ENCODE data around the gene COL9A3.
A peak's percentile ranks its signal among the peaks of the same experiment; 100 is the strongest.

The COL9A3 gene

GRCh38 chr20:62797671-62798532, 18.9 kb upstream of the COL9A3 start:
- H3K27me3 ChIP-seq (ENCODE audit: insufficient read depth, low read length), result no peaks in the 10 kb centered on the region
- no peak overlapping the region for H2AFZ ChIP-seq (ENCODE audit: low read length, unreplicated experiment)
- peaks cover 4% of the 10 kb centered on the region for H3K79me2 ChIP-seq (ENCODE audit: control insufficient read depth, insufficient read depth, low read length, unreplicated experiment)
- H3K4me3 ChIP-seq (ENCODE audit: low read depth, low read length), result peak overlapping the region; percentile 82
- peaks cover 2% of the 10 kb centered on the region for H3K4me1 ChIP-seq (ENCODE audit: control insufficient read depth, insufficient read depth, low read length, unreplicated experiment)
- 0 out of 2 replicates have a peak, but pooled peaks cover 11% of the 10 kb centered on the region for H3K36me3 ChIP-seq (ENCODE audit: insufficient read depth, low read length)
- H3K27ac ChIP-seq (ENCODE audit: low read depth, low read length), result no peak overlapping the region

GRCh38 chr20:62799036-62799435, 17.8 kb upstream of the COL9A3 start:
- Histone ChIP-seq H3K27ac (ENCODE audit: low read depth, low read length) (no peak overlapping the region), H3K4me3 (ENCODE audit: low read depth, low read length) (no peak overlapping the region), H3K79me2 (ENCODE audit: control insufficient read depth, insufficient read depth, low read length, unreplicated experiment) (peaks cover 4% of the 10 kb centered on the region), H2AFZ (ENCODE audit: low read length, unreplicated experiment) (no peak overlapping the region), H3K36me3 (ENCODE audit: insufficient read depth, low read length) (0 out of 2 replicates have a peak, but pooled peaks cover 11% of the 10 kb centered on the region), H3K4me1 (ENCODE audit: control insufficient read depth, insufficient read depth, low read length, unreplicated experiment) (peaks cover 2% of the 10 kb centered on the region), H3K27me3 (ENCODE audit: insufficient read depth, low read length) (no peaks in the 10 kb centered on the region)

GRCh38 chr20:62799459-62799858, 17.4 kb upstream of the COL9A3 start:
- Histone ChIP-seq H3K27me3 (ENCODE audit: insufficient read depth, low read length) (no peaks in the 10 kb centered on the region), H2AFZ (ENCODE audit: low read length, unreplicated experiment) (no peak overlapping the region), H3K79me2 (ENCODE audit: control insufficient read depth, insufficient read depth, low read length, unreplicated experiment) (peaks cover 4% of the 10 kb centered on the region), H3K4me1 (ENCODE audit: control insufficient read depth, insufficient read depth, low read length, unreplicated experiment) (peaks cover 2% of the 10 kb centered on the region), H3K36me3 (ENCODE audit: insufficient read depth, low read length) (0 out of 2 replicates have a peak, but pooled peaks cover 11% of the 10 kb centered on the region), H3K4me3 (ENCODE audit: low read depth, low read length) (no peak overlapping the region), H3K27ac (ENCODE audit: low read depth, low read length) (no peak overlapping the region)

GRCh38 chr20:62799873-62800272, 17.0 kb upstream of the COL9A3 start:
- peaks cover 6% of the 10 kb centered on the region for H3K79me2 ChIP-seq (ENCODE audit: control insufficient read depth, insufficient read depth, low read length, unreplicated experiment)
- no peak overlapping the region for H2AFZ ChIP-seq (ENCODE audit: low read length, unreplicated experiment)
- no peak overlapping the region for H3K27ac ChIP-seq (ENCODE audit: low read depth, low read length)
- peaks cover 2% of the 10 kb centered on the region for H3K4me1 ChIP-seq (ENCODE audit: control insufficient read depth, insufficient read depth, low read length, unreplicated experiment)
- 0 out of 2 replicates have a peak, but pooled peaks cover 11% of the 10 kb centered on the region for H3K36me3 ChIP-seq (ENCODE audit: insufficient read depth, low read length)
- no peak overlapping the region for H3K4me3 ChIP-seq (ENCODE audit: low read depth, low read length)
- no peaks in the 10 kb centered on the region for H3K27me3 ChIP-seq (ENCODE audit: insufficient read depth, low read length)

GRCh38 chr20:62800314-62801259, 16.3 kb upstream of the COL9A3 start:
- Histone ChIP-seq H3K79me2 (ENCODE audit: control insufficient read depth, insufficient read depth, low read length, unreplicated experiment) (peaks cover 11% of the 10 kb centered on the region), H3K36me3 (ENCODE audit: insufficient read depth, low read length) (0 out of 2 replicates have a peak, but pooled peaks cover 11% of the 10 kb centered on the region), H3K27me3 (ENCODE audit: insufficient read depth, low read length) (no peaks in the 10 kb centered on the region), H3K4me3 (ENCODE audit: low read depth, low read length) (no peak overlapping the region), H3K4me1 (ENCODE audit: control insufficient read depth, insufficient read depth, low read length, unreplicated experiment) (peaks cover 2% of the 10 kb centered on the region), H3K27ac (ENCODE audit: low read depth, low read length) (no peak overlapping the region), H2AFZ (ENCODE audit: low read length, unreplicated experiment) (no peak overlapping the region)

GRCh38 chr20:62801284-62802010, 15.4 kb upstream of the COL9A3 start:
- Histone ChIP-seq H3K4me1 (ENCODE audit: control insufficient read depth, insufficient read depth, low read length, unreplicated experiment) (peaks cover 5% of the 10 kb centered on the region), H3K36me3 (ENCODE audit: insufficient read depth, low read length) (0 out of 2 replicates have a peak, but pooled peaks cover 11% of the 10 kb centered on the region), H2AFZ (ENCODE audit: low read length, unreplicated experiment) (no peak overlapping the region), H3K27ac (ENCODE audit: low read depth, low read length) (no peak overlapping the region), H3K79me2 (ENCODE audit: control insufficient read depth, insufficient read depth, low read length, unreplicated experiment) (peaks cover 20% of the 10 kb centered on the region), H3K4me3 (ENCODE audit: low read depth, low read length) (no peak overlapping the region), H3K27me3 (ENCODE audit: insufficient read depth, low read length) (no peaks in the 10 kb centered on the region)

GRCh38 chr20:62802026-62802712, 14.7 kb upstream of the COL9A3 start:
- Histone ChIP-seq H3K4me1 (ENCODE audit: control insufficient read depth, insufficient read depth, low read length, unreplicated experiment) (peaks cover 12% of the 10 kb centered on the region), H2AFZ (ENCODE audit: low read length, unreplicated experiment) (no peak overlapping the region), H3K4me3 (ENCODE audit: low read depth, low read length) (no peak overlapping the region), H3K79me2 (ENCODE audit: control insufficient read depth, insufficient read depth, low read length, unreplicated experiment) (peaks cover 24% of the 10 kb centered on the region), H3K36me3 (ENCODE audit: insufficient read depth, low read length) (0 out of 2 replicates have a peak, but pooled peaks cover 11% of the 10 kb centered on the region), H3K27ac (ENCODE audit: low read depth, low read length) (no peak overlapping the region), H3K27me3 (ENCODE audit: insufficient read depth, low read length) (no peaks in the 10 kb centered on the region)

GRCh38 chr20:62804021-62804626, 12.7 kb upstream of the COL9A3 start:
- H3K4me3 ChIP-seq (ENCODE audit: low read depth, low read length), result peak overlapping the region; percentile 98
- peaks cover 32% of the 10 kb centered on the region for H3K79me2 ChIP-seq (ENCODE audit: control insufficient read depth, insufficient read depth, low read length, unreplicated experiment)
- peaks cover 11% of the 10 kb centered on the region for H3K4me1 ChIP-seq (ENCODE audit: control insufficient read depth, insufficient read depth, low read length, unreplicated experiment)
- H3K36me3 ChIP-seq (ENCODE audit: insufficient read depth, low read length), result 0 out of 2 replicates have a peak, but pooled peaks cover 4% of the 10 kb centered on the region
- no peak overlapping the region for H3K27ac ChIP-seq (ENCODE audit: low read depth, low read length)
- peak overlapping the region; percentile 73 for H2AFZ ChIP-seq (ENCODE audit: low read length, unreplicated experiment)
- H3K27me3 ChIP-seq (ENCODE audit: insufficient read depth, low read length), result no peaks in the 10 kb centered on the region

GRCh38 chr20:62804627-62805154, 12.2 kb upstream of the COL9A3 start, which contains the start of gene OGFR:
TSS of gene OGFR (plus strand) at chr20:62804835. CDS start at chr20:62804860, 25 bp downstream.
- Histone ChIP-seq H3K36me3 (ENCODE audit: insufficient read depth, low read length) (peaks cover 5% of the 10 kb centered on the region; the same call in 1 of the 2 replicates), H3K27ac (ENCODE audit: low read depth, low read length) (peak within 1 kb of the TSS; percentile 55), H3K4me3 (ENCODE audit: low read depth, low read length) (peak within 1 kb of the TSS; percentile 98), H3K79me2 (ENCODE audit: control insufficient read depth, insufficient read depth, low read length, unreplicated experiment) (peaks cover 36% of the 10 kb centered on the region), H2AFZ (ENCODE audit: low read length, unreplicated experiment) (peak within 1 kb of the TSS; percentile 73), H3K27me3 (ENCODE audit: insufficient read depth, low read length) (no peaks in the 10 kb centered on the region), H3K4me1 (ENCODE audit: control insufficient read depth, insufficient read depth, low read length, unreplicated experiment) (peaks cover 11% of the 10 kb centered on the region)
